SK-N-MC (cell line): ENCODE data around the gene BCAS3.

ENCODE experiments used
- DNase-seq: peaks from one replicate; pipeline ENCODE4 v3.0.0-alpha.2; 2011; ENCODE audit warnings: low read depth, low spot score
- H3K27ac ChIP-seq: fragments of 200-600 bp; sonication (generic); 2 replicates; pipeline ENCODE4 v1.5.1; 2016; ENCODE audit warnings: mixed run types
- H3K36me3 ChIP-seq: fragments of 200-600 bp; sonication (generic); 2 replicates; pipeline ENCODE4 v1.6.1; 2017; ENCODE audit warnings: antibody characterized with exemption, low read length, mixed read lengths; ENCODE audit not compliant: insufficient read depth
- H3K4me3 ChIP-seq: fragments of 200-600 bp; sonication (generic); 2 replicates; pipeline ENCODE4 v1.5.1; 2016
- H3K9ac ChIP-seq: fragments of 200-600 bp; sonication (generic); 2 replicates; pipeline ENCODE4 v1.8.0; 2017; ENCODE audit warnings: mixed run types, mixed read lengths; ENCODE audit not compliant: insufficient read length
- H3K9me3 ChIP-seq: fragments of 200-600 bp; sonication (generic); 2 replicates; pipeline ENCODE4 v1.6.1; 2017; ENCODE audit warnings: low read depth, mild to moderate bottlenecking, antibody characterized with exemption, low read length, moderate library complexity, mixed read lengths
- EZH2 ChIP-seq: fragments of 200-600 bp; sonication (generic); IDR thresholded peaks from one replicate; pipeline ENCODE4 v1.6.1; 2017; ENCODE audit warnings: antibody characterized with exemption
- FOXP2 ChIP-seq: optimal IDR thresholded peaks from 2 replicates; pipeline ENCODE3; 2011; ENCODE audit warnings: mild to moderate bottlenecking, moderate library complexity; ENCODE audit not compliant: insufficient read depth; ENCODE audit errors: extremely low read length, control extremely low read depth
- POLR2AphosphoS5 ChIP-seq: IDR thresholded peaks from 2 replicates; pipeline ENCODE4 v1.6.1; 2012; ENCODE audit warnings: mild to moderate bottlenecking, low read depth, low read length, borderline replicate concordance

BCAS3 gene

DNA sequence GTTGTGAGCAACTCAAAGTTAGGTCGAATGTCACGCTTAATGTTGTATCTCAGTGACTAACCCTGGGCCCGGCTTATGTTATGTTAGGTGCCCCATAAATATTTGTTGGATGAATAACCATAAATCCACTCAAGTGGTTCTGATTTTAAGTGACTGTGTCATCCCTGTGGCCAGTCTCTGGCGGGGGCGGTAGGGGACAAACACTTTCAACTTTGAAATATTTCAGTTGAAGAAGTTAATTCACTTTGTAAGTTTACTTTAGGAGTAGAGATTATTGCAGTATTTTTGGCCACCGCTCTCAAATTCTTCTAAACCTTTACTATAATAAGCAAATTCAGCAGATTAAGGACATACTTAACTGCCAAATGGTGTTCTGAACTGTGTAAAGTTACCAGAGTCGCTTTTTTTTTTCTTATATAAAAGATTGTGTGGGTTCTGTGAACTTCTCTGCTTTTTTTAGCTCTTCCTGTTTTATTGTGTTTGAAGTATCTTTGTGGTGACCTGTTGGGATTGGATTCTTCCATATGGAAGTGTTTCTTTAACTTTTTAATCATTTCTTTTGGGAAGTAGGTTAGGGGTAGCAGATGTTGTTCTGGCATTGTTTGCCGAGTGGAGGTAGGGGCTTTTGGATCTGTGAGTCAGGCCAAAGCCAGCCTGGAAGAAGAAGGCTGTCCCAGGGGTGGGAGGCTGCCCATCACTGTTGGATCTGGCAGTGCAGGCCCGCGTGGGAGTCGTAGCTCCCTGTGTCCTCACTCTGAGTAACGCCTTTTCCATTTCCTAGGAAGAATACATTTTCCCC, 660.5 kb downstream of the BCAS3 start:
- no peak overlapping the region for H3K9ac ChIP-seq
- H3K36me3 ChIP-seq: no peaks in the 10 kb centered on the region
- no peak overlapping the region for H3K27ac ChIP-seq
- no peaks in the 10 kb centered on the region for H3K9me3 ChIP-seq
- no peak for TF ChIP-seq POLR2AphosphoS5
- TF ChIP-seq FOXP2: no peak
- TF ChIP-seq EZH2: no peak
- DNase-seq: no peak
- H3K4me3 ChIP-seq: no peak overlapping the region

DNA sequence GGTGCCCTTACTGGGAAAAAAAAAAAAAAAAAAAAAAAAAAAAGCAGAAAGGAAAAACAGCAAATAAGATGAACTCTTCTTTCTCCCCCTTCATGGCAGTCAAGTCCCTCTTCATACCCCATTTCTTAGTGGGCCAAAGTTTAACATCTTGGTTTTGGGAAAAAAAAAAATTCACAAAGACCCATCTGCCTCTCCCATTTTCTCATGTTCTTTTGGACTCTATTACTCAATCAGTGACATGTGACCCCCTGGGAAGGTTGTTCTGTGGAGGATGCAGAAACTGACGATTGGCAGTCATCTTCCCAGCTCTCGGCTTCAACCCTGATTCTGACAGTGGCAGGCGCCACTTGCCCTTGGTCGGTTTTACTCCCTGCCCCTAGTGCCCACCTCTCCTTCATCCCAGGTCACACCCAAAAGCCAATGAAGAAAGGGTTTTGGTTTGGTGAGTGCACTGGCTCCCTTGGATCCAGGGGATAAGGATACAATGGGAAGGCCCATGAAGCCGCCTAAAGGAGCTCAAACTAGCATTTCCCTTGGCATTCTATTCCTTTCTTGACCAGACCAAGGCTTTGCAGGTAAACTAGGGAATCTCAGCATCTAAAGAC, 661.3 kb downstream of the BCAS3 start:
- Histone ChIP-seq H3K9ac (no peak overlapping the region), H3K4me3 (no peak overlapping the region), H3K27ac (no peak overlapping the region), H3K9me3 (no peaks in the 10 kb centered on the region), H3K36me3 (no peaks in the 10 kb centered on the region)
- DNase-seq: no peak
- no peak for TF ChIP-seq FOXP2
- no peak for TF ChIP-seq POLR2AphosphoS5
- no peak for TF ChIP-seq EZH2

DNA sequence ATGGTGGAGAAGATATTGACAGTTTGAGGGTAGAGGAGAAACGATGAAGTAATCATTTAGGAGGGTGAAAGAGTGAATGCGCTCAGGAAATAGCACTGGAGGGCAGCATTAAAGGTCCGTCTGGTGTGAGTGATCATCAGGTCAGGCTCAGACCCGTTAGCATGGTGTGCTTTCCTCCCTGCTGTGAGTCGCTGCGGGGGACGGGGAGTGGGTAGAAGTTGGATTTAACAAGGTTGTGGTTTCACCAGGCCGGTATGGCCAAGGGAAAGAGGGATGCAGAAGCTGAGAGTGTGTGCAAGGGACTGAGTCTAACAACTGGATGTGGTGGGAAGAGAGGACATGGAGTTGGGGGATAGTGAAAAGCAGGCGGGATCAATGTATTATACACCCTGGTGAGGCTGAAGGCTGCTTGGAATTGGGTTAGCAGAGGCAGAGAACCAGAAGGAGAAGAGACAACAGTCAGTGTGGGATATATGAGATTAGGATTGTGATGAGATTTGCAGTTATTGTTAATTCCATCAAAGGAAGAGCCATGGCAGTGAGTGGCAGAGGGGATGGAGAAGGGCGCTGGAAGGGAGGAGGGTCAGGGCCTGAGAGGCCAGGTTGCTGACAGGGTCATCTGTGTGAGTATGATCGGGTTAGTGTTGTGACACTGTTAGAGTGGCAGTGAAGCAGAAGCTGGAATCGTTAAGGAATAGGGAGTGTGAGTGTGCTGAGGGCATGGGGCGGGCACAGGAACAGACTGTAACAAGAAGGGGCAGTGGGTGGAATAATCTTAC, 663.0 kb downstream of the BCAS3 start:
- Histone ChIP-seq H3K9ac (no peak overlapping the region), H3K27ac (no peak overlapping the region), H3K9me3 (no peaks in the 10 kb centered on the region), H3K36me3 (no peaks in the 10 kb centered on the region), H3K4me3 (no peak overlapping the region)
- no peak for TF ChIP-seq POLR2AphosphoS5
- TF ChIP-seq EZH2: no peak
- no peak for TF ChIP-seq FOXP2
- DNase-seq: no peak

DNA sequence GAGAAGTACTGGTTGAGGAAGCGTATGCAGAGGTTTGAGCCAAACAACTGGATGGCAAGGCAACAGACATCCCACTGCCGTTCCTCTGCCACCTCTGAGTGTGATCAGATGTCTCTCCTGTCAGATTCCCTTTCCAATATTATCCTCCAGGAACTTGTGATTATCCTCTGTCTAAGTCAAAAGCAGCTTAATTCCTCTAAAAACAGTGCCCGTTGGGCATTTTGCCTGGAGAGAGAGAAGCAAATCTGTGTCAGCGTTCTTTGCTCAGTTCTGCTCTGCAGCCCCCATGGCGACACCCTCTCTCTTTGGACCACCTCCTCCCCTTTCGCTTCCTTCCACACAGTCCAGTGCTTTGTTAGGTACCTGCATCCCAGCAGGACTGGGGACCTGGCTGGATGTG, 665.9 kb downstream of the BCAS3 start:
- H3K9me3 ChIP-seq: no peaks in the 10 kb centered on the region
- H3K36me3 ChIP-seq: no peaks in the 10 kb centered on the region
- no peak for DNase-seq
- no peak overlapping the region for H3K4me3 ChIP-seq
- TF ChIP-seq EZH2 (no peak), POLR2AphosphoS5 (no peak), FOXP2 (no peak)
- H3K27ac ChIP-seq: no peak overlapping the region
- H3K9ac ChIP-seq: no peak overlapping the region

DNA sequence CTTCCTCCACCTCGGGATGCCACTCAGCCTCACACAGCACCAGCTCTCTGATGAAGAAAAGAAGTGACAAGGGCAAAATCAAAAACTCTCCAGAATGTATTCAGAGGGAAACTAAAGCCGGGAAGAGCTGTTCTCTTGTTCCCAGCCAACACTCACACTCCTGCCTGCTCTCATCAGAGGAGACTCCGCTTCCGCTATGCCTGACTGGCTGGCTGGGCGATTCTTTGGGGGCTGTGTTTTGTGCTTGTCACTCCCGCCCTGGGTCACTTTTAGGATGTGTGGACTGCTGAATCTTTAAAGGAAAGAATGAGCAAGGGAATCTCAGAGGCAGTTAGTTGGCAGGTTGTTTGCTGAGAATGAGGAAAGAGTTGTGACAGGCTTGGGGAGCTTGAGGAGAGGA, 667.4 kb downstream of the BCAS3 start:
- no peak for DNase-seq
- no peaks in the 10 kb centered on the region for H3K9me3 ChIP-seq
- no peak overlapping the region for H3K9ac ChIP-seq
- no peak overlapping the region for H3K4me3 ChIP-seq
- H3K36me3 ChIP-seq: no peaks in the 10 kb centered on the region
- TF ChIP-seq POLR2AphosphoS5: no peak
- no peak for TF ChIP-seq FOXP2
- no peak for TF ChIP-seq EZH2
- H3K27ac ChIP-seq: no peak overlapping the region

DNA sequence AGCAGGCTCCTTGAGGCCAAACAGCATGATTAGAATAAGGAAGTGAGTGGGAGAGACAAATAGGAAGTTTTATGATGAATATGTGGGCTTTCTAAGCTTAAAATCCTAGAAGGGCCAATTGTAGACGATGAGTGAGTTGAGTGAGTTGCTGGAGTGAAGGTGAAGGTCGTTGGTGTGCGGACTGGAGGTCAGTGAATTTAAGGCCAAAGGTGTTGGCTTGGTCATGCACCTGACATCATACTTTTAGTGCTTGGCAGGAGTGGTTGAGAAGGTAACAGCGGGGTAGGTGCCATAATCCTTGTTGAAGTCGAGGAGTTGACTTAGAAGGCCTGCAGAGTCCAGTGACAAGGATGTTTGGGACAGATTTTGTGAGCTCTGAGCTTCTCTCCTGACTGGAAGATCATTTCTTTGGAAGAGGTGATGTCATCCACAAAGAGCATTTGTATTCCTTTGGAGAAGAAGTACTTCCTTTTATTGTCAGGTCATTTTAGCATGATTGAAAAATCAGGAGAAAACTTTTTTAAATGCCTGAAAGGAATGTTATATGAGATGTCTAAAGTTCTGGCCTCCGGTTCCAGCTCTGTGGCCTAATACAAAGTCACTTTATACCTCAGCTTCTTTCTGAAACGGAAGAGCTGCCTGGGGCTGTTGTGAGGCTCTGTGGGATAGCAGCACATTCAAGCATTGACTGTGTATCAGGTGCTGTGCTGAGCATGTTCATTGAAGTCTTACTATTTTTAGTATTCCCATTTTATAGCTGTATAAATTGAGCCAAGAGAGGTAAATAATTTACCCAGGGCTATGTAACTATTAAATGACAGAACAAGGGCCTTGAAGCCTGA, 668.4 kb downstream of the BCAS3 start:
- H3K4me3 ChIP-seq: no peak overlapping the region
- no peaks in the 10 kb centered on the region for H3K9me3 ChIP-seq
- no peak overlapping the region for H3K9ac ChIP-seq
- TF ChIP-seq POLR2AphosphoS5 (no peak), EZH2 (no peak), FOXP2 (no peak)
- no peaks in the 10 kb centered on the region for H3K36me3 ChIP-seq
- no peak for DNase-seq
- no peak overlapping the region for H3K27ac ChIP-seq

DNA sequence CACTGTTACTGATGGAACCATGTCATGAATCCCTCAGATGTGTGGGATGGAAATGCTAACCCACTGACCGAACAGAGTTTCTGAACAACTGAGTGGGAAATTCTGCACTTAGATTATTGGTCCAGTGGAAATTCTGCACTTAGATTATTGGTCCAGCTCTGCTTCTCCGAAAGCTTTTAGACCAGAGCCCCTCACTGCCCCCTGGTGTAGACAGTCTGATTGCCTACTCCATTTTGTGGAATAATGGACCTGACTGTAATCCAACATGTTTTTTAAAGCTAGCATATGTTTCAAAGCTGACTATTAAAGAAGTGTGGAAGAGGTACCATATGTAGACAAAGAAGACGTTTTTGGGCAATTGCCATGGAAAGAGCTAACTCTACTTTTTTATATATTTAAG, 671.7 kb downstream of the BCAS3 start:
- Histone ChIP-seq H3K27ac (no peak overlapping the region), H3K36me3 (no peaks in the 10 kb centered on the region), H3K9me3 (no peaks in the 10 kb centered on the region), H3K9ac (no peak overlapping the region), H3K4me3 (no peak overlapping the region)
- no peak for DNase-seq
- TF ChIP-seq FOXP2 (no peak), EZH2 (no peak), POLR2AphosphoS5 (no peak)

DNA sequence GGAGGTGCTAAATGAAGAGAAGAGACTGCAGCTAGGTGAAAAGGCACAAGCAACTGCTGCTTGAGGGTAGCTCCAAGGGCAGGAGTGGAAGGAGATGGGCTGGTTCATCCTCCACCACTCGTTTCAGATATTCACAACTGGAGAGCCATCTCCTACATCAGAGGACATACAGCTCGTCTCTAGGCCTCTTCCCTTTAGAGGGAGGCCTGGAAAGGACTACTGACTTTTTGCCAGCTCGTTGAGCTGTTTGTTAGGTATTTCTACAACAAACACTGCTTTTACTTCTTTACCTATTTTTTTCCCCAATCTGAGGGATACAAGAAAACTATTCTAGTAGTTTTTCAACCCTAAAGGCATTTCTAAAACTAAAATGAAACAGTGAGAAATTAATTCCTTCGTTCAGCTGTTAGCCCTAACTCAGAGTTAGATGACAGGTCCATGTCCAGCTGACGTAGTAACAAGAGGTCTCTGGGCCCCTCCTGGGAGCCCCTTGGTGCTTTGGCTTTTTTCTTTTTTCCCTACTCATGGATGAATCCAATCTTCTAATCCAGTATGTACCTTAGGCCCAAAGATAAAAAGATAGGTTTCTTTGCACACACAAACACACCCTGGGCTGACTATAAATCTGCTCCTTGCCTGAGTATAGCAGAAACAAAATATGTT, 674.2 kb downstream of the BCAS3 start:
- DNase-seq: no peak
- no peak overlapping the region for H3K4me3 ChIP-seq
- H3K9me3 ChIP-seq: no peaks in the 10 kb centered on the region
- TF ChIP-seq EZH2: no peak
- TF ChIP-seq POLR2AphosphoS5: no peak
- TF ChIP-seq FOXP2: no peak
- no peak overlapping the region for H3K27ac ChIP-seq
- H3K36me3 ChIP-seq: no peaks in the 10 kb centered on the region
- H3K9ac ChIP-seq: no peak overlapping the region
